GM12801 (cell line): ENCODE data around the gene ANKMY1.

Source experiments
- CTCF ChIP-seq: IDR thresholded peaks from one replicate; pipeline ENCODE4 v1.5.1; 2011; ENCODE audit warnings: control low read depth; ENCODE audit not compliant: insufficient read length; ENCODE audit errors: extremely low read depth

The ANKMY1 gene

GRCh38 chr2:240582781-240583180, 25.0 kb upstream of the ANKMY1 start:
- no peak for TF ChIP-seq CTCF

GRCh38 chr2:240581811-240582210, 24.0 kb upstream of the ANKMY1 start:
- TF ChIP-seq CTCF, result no peak

- TF ChIP-seq CTCF, result peak; percentile 7
Measured at GRCh38 chr2:240579771-240580614, 22.2 kb upstream of the ANKMY1 start.

GRCh38 chr2:240579071-240579762, 21.4 kb upstream of the ANKMY1 start:
- no peak for TF ChIP-seq CTCF

GRCh38 chr2:240578488-240578887, 20.7 kb upstream of the ANKMY1 start:
- TF ChIP-seq CTCF, result no peak

GRCh38 chr2:240578110-240578450, 20.3 kb upstream of the ANKMY1 start:
- TF ChIP-seq CTCF, result no peak

GRCh38 chr2:240577281-240578109, 19.7 kb upstream of the ANKMY1 start:
- TF ChIP-seq CTCF, result no peak
